Measurements from ENCODE around the gene RITA1. TPM values are rescaled to one million over a fixed set of nuclear protein-coding genes. Genes with fewer than 3 reads are reported as not detected.

The RITA1 gene
- total and polyA plus RNA-seq, 4 donors: 10.6 to 18.1 (median 14.9) TPM

DNA sequence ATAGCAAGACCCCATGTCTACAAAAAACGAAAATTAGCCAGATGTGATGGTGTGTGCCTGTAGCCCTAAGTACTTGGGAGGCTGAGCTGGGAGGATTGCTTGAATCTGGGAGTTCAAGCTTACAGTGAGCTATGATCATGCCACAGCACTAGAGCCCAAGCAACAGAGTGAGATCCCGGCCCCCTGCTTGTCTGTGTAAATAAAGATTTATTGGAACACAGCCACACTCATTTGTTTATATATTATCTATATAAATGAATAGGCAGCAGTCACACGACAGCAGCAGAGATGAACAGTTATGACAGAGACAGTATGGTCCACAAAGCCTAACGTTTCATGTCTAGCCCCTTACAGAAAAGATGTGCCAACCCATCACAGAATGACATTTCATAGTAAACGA lies 15.1 kb upstream of the RITA1 start:
- peaks cover 28 to 71% (median 48%) of the 10 kb centered on the region in 4 donors for H3K36me3 ChIP-seq (ENCODE audit: control insufficient read depth in 4 of 4, insufficient read depth in 3 of 4, low read depth in 1 of 4, low read length in 3 of 4)
- H3K27ac ChIP-seq (ENCODE audit: low read depth in 1 of 2, low read length in 2 of 2): no peak overlapping the region
- no peak overlapping the region for H3K9ac ChIP-seq (ENCODE audit: low read depth in 1 of 2, low read length in 2 of 2)
- WGBS: 95% methylated on average over 5 of the region's 5 CpGs
- no peaks in the 10 kb centered on the region for H3K27me3 ChIP-seq (ENCODE audit: control insufficient read depth in 4 of 4, insufficient read depth in 4 of 4, low read length in 3 of 4)
- no peaks in the 10 kb centered on the region for H3K9me3 ChIP-seq (ENCODE audit: control insufficient read depth in 4 of 4, low read length in 3 of 4)
- H3K4me3 ChIP-seq (ENCODE audit: low read depth in 1 of 3, low read length in 3 of 3): no peak overlapping the region
- no peak for DNase-seq (ENCODE audit: low spot score)
- no peak for TF ChIP-seq RXRA (IDR thresholded peaks at IDR 0.05)
- no peak for TF ChIP-seq TAF1 (conservative IDR thresholded peaks at IDR 0.05)
- TF ChIP-seq HNF4G (IDR thresholded peaks at IDR 0.05): no peak
- no peak for TF ChIP-seq RAD21 (IDR thresholded peaks at IDR 0.05)
- no peak for TF ChIP-seq SP1 (IDR thresholded peaks at IDR 0.05)
- TF ChIP-seq, protein P1, sequence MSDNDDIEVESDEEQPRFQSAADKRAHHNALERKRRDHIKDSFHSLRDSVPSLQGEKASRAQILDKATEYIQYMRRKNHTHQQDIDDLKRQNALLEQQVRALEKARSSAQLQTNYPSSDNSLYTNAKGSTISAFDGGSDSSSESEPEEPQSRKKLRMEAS (IDR thresholded peaks at IDR 0.05): no peak
- no peak for TF ChIP-seq FOXA1 (IDR thresholded peaks at IDR 0.05)
- no peak for TF ChIP-seq YY1 (IDR thresholded peaks at IDR 0.05)
- no peak for TF ChIP-seq NR2F2 (IDR thresholded peaks at IDR 0.05)
- TF ChIP-seq, protein P2, sequence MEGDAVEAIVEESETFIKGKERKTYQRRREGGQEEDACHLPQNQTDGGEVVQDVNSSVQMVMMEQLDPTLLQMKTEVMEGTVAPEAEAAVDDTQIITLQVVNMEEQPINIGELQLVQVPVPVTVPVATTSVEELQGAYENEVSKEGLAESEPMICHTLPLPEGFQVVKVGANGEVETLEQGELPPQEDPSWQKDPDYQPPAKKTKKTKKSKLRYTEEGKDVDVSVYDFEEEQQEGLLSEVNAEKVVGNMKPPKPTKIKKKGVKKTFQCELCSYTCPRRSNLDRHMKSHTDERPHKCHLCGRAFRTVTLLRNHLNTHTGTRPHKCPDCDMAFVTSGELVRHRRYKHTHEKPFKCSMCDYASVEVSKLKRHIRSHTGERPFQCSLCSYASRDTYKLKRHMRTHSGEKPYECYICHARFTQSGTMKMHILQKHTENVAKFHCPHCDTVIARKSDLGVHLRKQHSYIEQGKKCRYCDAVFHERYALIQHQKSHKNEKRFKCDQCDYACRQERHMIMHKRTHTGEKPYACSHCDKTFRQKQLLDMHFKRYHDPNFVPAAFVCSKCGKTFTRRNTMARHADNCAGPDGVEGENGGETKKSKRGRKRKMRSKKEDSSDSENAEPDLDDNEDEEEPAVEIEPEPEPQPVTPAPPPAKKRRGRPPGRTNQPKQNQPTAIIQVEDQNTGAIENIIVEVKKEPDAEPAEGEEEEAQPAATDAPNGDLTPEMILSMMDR (IDR thresholded peaks at IDR 0.05; ENCODE audit: low read depth, low read length, missing input control): no peak
- no peak for TF ChIP-seq EGR1 (IDR thresholded peaks at IDR 0.05; ENCODE audit: low read depth in 2 of 2)
- TF ChIP-seq FOXA2 (IDR thresholded peaks at IDR 0.05): no peak
- no peak for TF ChIP-seq GABPA (IDR thresholded peaks at IDR 0.05 in 1 of 2, conservative IDR thresholded peaks at IDR 0.05 in 1 of 2)
- TF ChIP-seq, protein P3, sequence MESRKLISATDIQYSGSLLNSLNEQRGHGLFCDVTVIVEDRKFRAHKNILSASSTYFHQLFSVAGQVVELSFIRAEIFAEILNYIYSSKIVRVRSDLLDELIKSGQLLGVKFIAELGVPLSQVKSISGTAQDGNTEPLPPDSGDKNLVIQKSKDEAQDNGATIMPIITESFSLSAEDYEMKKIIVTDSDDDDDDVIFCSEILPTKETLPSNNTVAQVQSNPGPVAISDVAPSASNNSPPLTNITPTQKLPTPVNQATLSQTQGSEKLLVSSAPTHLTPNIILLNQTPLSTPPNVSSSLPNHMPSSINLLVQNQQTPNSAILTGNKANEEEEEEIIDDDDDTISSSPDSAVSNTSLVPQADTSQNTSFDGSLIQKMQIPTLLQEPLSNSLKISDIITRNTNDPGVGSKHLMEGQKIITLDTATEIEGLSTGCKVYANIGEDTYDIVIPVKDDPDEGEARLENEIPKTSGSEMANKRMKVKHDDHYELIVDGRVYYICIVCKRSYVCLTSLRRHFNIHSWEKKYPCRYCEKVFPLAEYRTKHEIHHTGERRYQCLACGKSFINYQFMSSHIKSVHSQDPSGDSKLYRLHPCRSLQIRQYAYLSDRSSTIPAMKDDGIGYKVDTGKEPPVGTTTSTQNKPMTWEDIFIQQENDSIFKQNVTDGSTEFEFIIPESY (IDR thresholded peaks at IDR 0.05): no peak
- TF ChIP-seq, protein P4, sequence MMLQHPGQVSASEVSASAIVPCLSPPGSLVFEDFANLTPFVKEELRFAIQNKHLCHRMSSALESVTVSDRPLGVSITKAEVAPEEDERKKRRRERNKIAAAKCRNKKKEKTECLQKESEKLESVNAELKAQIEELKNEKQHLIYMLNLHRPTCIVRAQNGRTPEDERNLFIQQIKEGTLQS (IDR thresholded peaks at IDR 0.05): no peak
- TF ChIP-seq, protein P5, sequence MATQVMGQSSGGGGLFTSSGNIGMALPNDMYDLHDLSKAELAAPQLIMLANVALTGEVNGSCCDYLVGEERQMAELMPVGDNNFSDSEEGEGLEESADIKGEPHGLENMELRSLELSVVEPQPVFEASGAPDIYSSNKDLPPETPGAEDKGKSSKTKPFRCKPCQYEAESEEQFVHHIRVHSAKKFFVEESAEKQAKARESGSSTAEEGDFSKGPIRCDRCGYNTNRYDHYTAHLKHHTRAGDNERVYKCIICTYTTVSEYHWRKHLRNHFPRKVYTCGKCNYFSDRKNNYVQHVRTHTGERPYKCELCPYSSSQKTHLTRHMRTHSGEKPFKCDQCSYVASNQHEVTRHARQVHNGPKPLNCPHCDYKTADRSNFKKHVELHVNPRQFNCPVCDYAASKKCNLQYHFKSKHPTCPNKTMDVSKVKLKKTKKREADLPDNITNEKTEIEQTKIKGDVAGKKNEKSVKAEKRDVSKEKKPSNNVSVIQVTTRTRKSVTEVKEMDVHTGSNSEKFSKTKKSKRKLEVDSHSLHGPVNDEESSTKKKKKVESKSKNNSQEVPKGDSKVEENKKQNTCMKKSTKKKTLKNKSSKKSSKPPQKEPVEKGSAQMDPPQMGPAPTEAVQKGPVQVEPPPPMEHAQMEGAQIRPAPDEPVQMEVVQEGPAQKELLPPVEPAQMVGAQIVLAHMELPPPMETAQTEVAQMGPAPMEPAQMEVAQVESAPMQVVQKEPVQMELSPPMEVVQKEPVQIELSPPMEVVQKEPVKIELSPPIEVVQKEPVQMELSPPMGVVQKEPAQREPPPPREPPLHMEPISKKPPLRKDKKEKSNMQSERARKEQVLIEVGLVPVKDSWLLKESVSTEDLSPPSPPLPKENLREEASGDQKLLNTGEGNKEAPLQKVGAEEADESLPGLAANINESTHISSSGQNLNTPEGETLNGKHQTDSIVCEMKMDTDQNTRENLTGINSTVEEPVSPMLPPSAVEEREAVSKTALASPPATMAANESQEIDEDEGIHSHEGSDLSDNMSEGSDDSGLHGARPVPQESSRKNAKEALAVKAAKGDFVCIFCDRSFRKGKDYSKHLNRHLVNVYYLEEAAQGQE (IDR thresholded peaks at IDR 0.05): no peak
- TF ChIP-seq HNF4A (conservative IDR thresholded peaks at IDR 0.05): no peak
- H3K4me1 ChIP-seq (ENCODE audit: control insufficient read depth in 4 of 4, insufficient read depth in 4 of 4, low read length in 3 of 4): no peaks in the 10 kb centered on the region
